HG02571 (cell line): Measurements from ENCODE around the gene IL16.
A peak's percentile ranks its signal among the peaks of the same experiment; 100 is the strongest.

Source experiments
- ATAC-seq: cut with Tn5 transposase; IDR thresholded peaks from one replicate; pipeline ENCODE4 v1.9.1; 2021; ENCODE audit warnings: mild to moderate bottlenecking, moderate library complexity; ENCODE audit not compliant: unreplicated experiment

Gene IL16

GRCh38 chr15:81254277-81254915, 57.7 kb downstream of the IL16 start:
- ATAC-seq = no peak

GRCh38 chr15:81254916-81255290, 58.2 kb downstream of the IL16 start:
- ATAC-seq = no peak

GRCh38 chr15:81255315-81255957, 58.8 kb downstream of the IL16 start:
- no peak for ATAC-seq

- no peak for ATAC-seq
Observed at GRCh38 chr15:81255958-81256320, 59.3 kb downstream of the IL16 start.

- ATAC-seq = no peak
Observed at GRCh38 chr15:81256916-81257315, 60.2 kb downstream of the IL16 start.

GRCh38 chr15:81257435-81257834, 60.8 kb downstream of the IL16 start:
- ATAC-seq = no peak

- ATAC-seq = no peak
Observed at GRCh38 chr15:81258455-81258854, 61.8 kb downstream of the IL16 start.

GRCh38 chr15:81259760-81260298, 63.1 kb downstream of the IL16 start:
- ATAC-seq = no peak

- ATAC-seq = no peak
Observed at GRCh38 chr15:81261172-81261811, 64.6 kb downstream of the IL16 start.

GRCh38 chr15:81263477-81263876, 66.8 kb downstream of the IL16 start:
- ATAC-seq = no peak

GRCh38 chr15:81264072-81264857, 67.6 kb downstream of the IL16 start:
- no peak for ATAC-seq

GRCh38 chr15:81265256-81265943, 68.7 kb downstream of the IL16 start:
- ATAC-seq = no peak

- ATAC-seq = peak; percentile 75
Observed at GRCh38 chr15:81265944-81266775, 69.5 kb downstream of the IL16 start.

- no peak for ATAC-seq
Observed at GRCh38 chr15:81268340-81268739, 71.7 kb downstream of the IL16 start.

GRCh38 chr15:81268881-81269601, 72.4 kb downstream of the IL16 start:
- no peak for ATAC-seq

- ATAC-seq = no peak
Observed at GRCh38 chr15:81270188-81270587, 73.5 kb downstream of the IL16 start.

GRCh38 chr15:81270781-81271491, 74.3 kb downstream of the IL16 start:
- ATAC-seq = no peak

GRCh38 chr15:81271761-81272644, 75.3 kb downstream of the IL16 start:
- no peak for ATAC-seq
